ENCODE measurements around the gene OCA2. TPM values are rescaled to one million over a fixed set of nuclear protein-coding genes. Genes with fewer than 3 reads are reported as not detected.

The OCA2 gene
- polyA plus RNA-seq, 1 experiment: 0.02 TPM

DNA sequence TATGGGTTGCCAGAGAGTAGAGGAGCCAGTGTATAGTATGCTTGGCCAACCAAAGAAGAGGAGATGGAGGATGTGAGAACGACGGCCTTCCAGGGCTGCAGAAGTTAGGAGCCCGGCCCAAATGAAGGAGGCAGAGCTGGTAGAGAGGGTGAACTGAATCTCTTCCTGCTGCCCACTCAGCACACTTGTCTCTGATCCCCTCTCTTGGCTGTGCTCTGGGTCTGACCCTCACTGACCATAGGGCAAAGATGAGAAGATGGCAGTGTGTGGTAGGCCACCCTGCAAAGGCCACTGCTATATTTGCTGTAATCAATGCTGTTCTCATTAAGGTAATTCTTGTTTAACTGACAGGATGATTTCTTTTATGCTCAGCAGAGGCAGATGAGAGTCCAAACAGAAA lies 256.0 kb downstream of the OCA2 start:
- H3K4me3 ChIP-seq (ENCODE audit: low read depth, low read length): no peak overlapping the region
- TF ChIP-seq, protein P1, sequence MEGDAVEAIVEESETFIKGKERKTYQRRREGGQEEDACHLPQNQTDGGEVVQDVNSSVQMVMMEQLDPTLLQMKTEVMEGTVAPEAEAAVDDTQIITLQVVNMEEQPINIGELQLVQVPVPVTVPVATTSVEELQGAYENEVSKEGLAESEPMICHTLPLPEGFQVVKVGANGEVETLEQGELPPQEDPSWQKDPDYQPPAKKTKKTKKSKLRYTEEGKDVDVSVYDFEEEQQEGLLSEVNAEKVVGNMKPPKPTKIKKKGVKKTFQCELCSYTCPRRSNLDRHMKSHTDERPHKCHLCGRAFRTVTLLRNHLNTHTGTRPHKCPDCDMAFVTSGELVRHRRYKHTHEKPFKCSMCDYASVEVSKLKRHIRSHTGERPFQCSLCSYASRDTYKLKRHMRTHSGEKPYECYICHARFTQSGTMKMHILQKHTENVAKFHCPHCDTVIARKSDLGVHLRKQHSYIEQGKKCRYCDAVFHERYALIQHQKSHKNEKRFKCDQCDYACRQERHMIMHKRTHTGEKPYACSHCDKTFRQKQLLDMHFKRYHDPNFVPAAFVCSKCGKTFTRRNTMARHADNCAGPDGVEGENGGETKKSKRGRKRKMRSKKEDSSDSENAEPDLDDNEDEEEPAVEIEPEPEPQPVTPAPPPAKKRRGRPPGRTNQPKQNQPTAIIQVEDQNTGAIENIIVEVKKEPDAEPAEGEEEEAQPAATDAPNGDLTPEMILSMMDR (IDR thresholded peaks at IDR 0.05; ENCODE audit: insufficient read depth, low read depth, low read length): no peak
- H3K36me3 ChIP-seq (ENCODE audit: control insufficient read depth, insufficient read depth, low read length): no peaks in the 10 kb centered on the region
- H3K27me3 ChIP-seq (ENCODE audit: control insufficient read depth, insufficient read depth, low read length): no peaks in the 10 kb centered on the region
- no peak for DNase-seq (ENCODE audit: low read depth)
- ChIA-PET CTCF (no interaction called here), POLR2A (no interaction called here)

DNA sequence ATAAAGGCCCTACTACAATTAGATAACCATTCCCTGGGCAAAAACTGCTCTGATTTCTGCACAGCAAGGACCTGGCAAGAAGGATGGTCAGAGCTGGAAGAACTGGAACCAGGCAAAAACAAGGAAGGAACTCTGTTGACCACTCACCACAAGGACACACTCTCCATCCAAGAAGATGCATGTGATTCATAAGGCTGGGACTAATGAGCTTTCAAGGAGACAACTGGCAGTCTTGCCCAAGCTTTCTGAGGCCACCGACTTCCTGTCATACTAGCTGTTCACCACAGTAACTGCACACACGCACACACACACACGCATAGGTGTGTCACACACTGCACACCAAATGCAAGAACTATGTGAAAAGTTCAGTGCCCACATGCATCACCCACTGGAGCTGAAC lies 256.6 kb downstream of the OCA2 start:
- no peaks in the 10 kb centered on the region for H3K27me3 ChIP-seq (ENCODE audit: control insufficient read depth, insufficient read depth, low read length)
- no peak for DNase-seq (ENCODE audit: low read depth)
- ChIA-PET CTCF (no interaction called here), POLR2A (no interaction called here)
- TF ChIP-seq, protein P1 (IDR thresholded peaks at IDR 0.05; ENCODE audit: insufficient read depth, low read depth, low read length): no peak
- H3K36me3 ChIP-seq (ENCODE audit: control insufficient read depth, insufficient read depth, low read length): no peaks in the 10 kb centered on the region
- no peak overlapping the region for H3K4me3 ChIP-seq (ENCODE audit: low read depth, low read length)

DNA sequence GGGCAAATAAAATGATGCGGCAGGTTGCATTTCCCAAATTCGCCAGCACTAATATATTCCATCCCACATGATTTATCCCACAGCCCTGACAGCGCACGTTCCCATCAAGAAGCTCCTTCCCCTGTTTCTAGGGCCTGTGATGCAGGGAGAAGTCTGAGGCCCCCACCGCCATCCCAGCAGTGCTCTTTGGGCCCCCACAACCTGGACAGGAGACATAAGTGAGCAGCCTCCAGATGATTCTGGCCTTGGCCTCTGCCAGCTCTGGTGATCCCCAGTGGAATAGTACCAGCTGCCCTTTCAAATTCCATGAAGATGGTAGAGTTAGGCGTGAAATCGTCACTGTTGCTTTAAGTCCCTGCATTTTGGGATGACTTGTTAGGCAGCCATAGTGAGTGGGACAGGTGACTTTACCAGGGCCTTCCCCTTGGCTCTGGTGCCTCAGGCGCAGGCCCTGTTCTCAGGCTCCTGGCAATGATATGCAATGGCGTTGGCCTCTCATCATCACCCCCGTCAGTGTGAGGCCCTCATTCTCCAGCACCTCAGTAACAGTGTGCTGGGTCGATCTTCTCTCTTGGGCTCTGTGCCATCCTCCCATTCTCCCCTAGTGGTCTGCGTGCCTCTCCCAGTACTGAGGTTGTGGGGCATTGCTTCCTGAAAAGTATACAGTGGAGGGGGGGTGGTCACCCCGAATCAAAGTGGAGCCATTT lies 263.7 kb downstream of the OCA2 start:
- Histone ChIP-seq H3K4me3 (ENCODE audit: low read depth, low read length) (no peak overlapping the region), H3K36me3 (ENCODE audit: control insufficient read depth, insufficient read depth, low read length) (no peaks in the 10 kb centered on the region), H3K27me3 (ENCODE audit: control insufficient read depth, insufficient read depth, low read length) (no peaks in the 10 kb centered on the region)
- TF ChIP-seq, protein P1 (IDR thresholded peaks at IDR 0.05; ENCODE audit: insufficient read depth, low read depth, low read length): no peak
- CTCF ChIA-PET: no interaction called here
- DNase-seq (ENCODE audit: low read depth): no peak
- POLR2A ChIA-PET: no interaction called here

DNA sequence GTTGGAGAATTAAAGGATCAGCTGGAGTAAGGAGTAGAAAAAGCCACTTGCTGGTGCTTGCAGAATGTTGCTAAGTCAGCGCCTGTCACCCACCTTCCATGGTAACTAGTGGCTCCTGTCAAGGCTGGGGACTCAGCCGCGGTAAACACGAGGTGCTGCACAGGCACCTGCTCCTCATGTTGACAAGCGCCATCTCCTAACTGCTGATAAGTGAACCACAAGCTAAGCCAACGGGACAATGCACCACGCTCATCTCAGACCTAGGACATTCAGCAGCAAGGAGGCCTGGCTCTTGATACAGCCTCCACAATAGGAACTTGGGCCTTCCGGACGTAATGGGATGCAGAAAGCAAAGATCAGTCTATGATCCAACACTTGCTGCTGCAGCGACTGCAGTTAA lies 264.4 kb downstream of the OCA2 start:
- TF ChIP-seq, protein P1 (IDR thresholded peaks at IDR 0.05; ENCODE audit: insufficient read depth, low read depth, low read length): no peak
- no peak for DNase-seq (ENCODE audit: low read depth)
- Histone ChIP-seq H3K27me3 (ENCODE audit: control insufficient read depth, insufficient read depth, low read length) (no peaks in the 10 kb centered on the region), H3K36me3 (ENCODE audit: control insufficient read depth, insufficient read depth, low read length) (no peaks in the 10 kb centered on the region), H3K4me3 (ENCODE audit: low read depth, low read length) (no peak overlapping the region)
- ChIA-PET CTCF (no interaction called here), POLR2A (no interaction called here)

DNA sequence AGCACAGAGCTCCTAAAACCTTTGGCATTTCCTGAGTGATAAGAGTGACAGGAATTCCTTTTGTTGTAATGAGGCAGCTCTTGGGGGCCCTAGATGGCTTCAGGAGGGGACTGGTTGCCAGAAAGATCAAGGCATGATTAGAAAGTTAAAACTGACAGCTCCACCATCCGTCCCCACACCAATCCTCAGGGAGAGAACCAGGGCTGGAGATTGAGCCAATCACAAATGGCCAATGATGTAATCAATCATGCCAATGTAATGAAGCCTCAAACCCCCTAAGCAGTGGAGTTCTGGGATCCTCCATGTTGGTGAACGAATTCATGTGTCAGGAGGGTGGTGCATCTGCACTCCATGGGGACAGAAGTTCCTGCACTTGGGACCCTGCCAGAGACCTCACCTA lies 265.1 kb downstream of the OCA2 start:
- H3K4me3 ChIP-seq (ENCODE audit: low read depth, low read length): no peak overlapping the region
- DNase-seq (ENCODE audit: low read depth): no peak
- POLR2A ChIA-PET: no interaction called here
- CTCF ChIA-PET: no interaction called here
- H3K36me3 ChIP-seq (ENCODE audit: control insufficient read depth, insufficient read depth, low read length): no peaks in the 10 kb centered on the region
- TF ChIP-seq, protein P1 (IDR thresholded peaks at IDR 0.05; ENCODE audit: insufficient read depth, low read depth, low read length): no peak
- no peaks in the 10 kb centered on the region for H3K27me3 ChIP-seq (ENCODE audit: control insufficient read depth, insufficient read depth, low read length)

All from BJ (cell line).